ENCODE results near the gene ACTRT2. TPM values are rescaled to one million over a fixed set of nuclear protein-coding genes. Genes with fewer than 3 reads are reported as not detected.

Gene ACTRT2
- total and polyA plus RNA-seq, 12 donors = not detected

- TF ChIP-seq CTCF (IDR thresholded peaks at IDR 0.05) (no peak), POLR2A (IDR thresholded peaks at IDR 0.05) (no peak)
- no peak overlapping the region for H3K4me3 ChIP-seq
- peaks cover 28% of the 10 kb centered on the region for H3K27me3 ChIP-seq
- 32 to 44% (median 40%) methylated on average over 33 to 46 of the region's 46 CpGs for WGBS, 4 donors
- no peaks in the 10 kb centered on the region for H3K36me3 ChIP-seq (replicated peaks in 1 of 2)
- no peak overlapping the region for H3K27ac ChIP-seq
- H3K4me1 ChIP-seq (replicated peaks in 1 of 2) = no peaks in the 10 kb centered on the region
- H3K9me3 ChIP-seq (replicated peaks in 1 of 3) = no peaks in the 10 kb centered on the region
- intact Hi-C loops (cut with DNase I) = loop anchor here (1.0 to 10.0 kb wide), 4 partner anchors 273 to 412 kb away; no protein-coding TSS in a partner anchor
- DNase-seq = no peak
Measured at GRCh38 chr1:3011631-3012455, 9.4 kb upstream of the ACTRT2 start.

- TF ChIP-seq POLR2A (IDR thresholded peaks at IDR 0.05) (no peak), CTCF (IDR thresholded peaks at IDR 0.05) (peak; percentile 34 to 94 (median 58))
- H3K9me3 ChIP-seq (replicated peaks in 1 of 3) = no peaks in the 10 kb centered on the region
- no peak overlapping the region for H3K27ac ChIP-seq
- 17 to 23% (median 19%) methylated on average over 21 to 44 of the region's 44 CpGs for WGBS, 4 donors
- peak; percentile 34 to 60 (median 51) for DNase-seq
- H3K4me3 ChIP-seq = no peak overlapping the region
- no peaks in the 10 kb centered on the region for H3K36me3 ChIP-seq (replicated peaks in 1 of 2)
- no peaks in the 10 kb centered on the region for H3K4me1 ChIP-seq (replicated peaks in 1 of 2)
- peaks cover 28% of the 10 kb centered on the region for H3K27me3 ChIP-seq
- intact Hi-C loops (cut with DNase I) = loop anchor here (1.0 to 10.0 kb wide), 4 partner anchors 272 to 412 kb away; no protein-coding TSS in a partner anchor
Measured at GRCh38 chr1:3012456-3013291, 8.6 kb upstream of the ACTRT2 start.

DNA sequence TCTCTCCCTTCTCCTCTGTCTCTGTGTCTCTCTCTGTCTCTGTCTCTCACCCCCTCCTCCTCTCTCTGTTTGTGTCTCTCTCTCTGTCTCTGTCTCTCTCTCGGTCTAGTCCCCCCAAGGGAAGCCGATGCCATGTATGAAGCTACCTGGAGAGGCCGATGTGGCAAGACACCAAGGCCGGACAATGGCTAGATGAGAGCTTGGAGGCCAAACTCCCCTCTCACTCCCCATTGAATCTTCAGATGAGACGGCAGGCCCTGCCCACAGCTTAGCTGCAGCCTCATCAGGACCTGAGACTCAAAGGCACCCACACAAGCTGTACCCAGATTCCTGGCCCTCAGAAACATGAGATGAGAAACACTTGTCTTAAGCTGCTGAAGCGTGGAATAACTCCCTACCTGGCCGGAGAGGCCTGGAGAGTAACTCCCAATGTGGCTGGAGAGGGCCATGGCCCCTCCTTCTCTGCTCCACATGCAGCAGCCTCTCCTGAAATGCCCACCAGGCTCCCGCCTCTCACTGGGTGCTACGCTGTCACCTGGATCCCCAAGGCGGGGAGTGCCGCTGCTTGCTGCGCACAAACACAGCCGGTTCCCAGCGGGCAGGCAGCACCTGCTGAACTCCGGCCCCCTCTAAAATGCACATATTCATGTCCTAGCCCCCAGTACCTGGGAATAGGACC lies 7.8 kb upstream of the ACTRT2 start:
- intact Hi-C loops (cut with DNase I) = loop anchor here (5.0 to 10.0 kb wide), 3 partner anchors 271 to 404 kb away; no protein-coding TSS in a partner anchor
- no peak overlapping the region for H3K27ac ChIP-seq
- H3K36me3 ChIP-seq (replicated peaks in 1 of 2) = no peaks in the 10 kb centered on the region
- H3K27me3 ChIP-seq = peaks cover 28% of the 10 kb centered on the region
- TF ChIP-seq CTCF (IDR thresholded peaks at IDR 0.05) (no peak), POLR2A (IDR thresholded peaks at IDR 0.05) (no peak)
- no peak overlapping the region for H3K4me3 ChIP-seq
- DNase-seq = no peak
- H3K9me3 ChIP-seq (replicated peaks in 1 of 3) = no peaks in the 10 kb centered on the region
- WGBS, 4 donors = 68 to 74% (median 72%) methylated on average over 7 to 15 of the region's 15 CpGs
- no peaks in the 10 kb centered on the region for H3K4me1 ChIP-seq (replicated peaks in 1 of 2)

Measured in adrenal gland (tissue), 12 donors.